Stimulated activated CD8-positive, alpha-beta memory T cell treated with anti-CD3 and anti-CD28 coated beads, Interleukin-12 subunit alpha, Interleukin-12 subunit beta, amount 100 ng/mL, for 4 hours (primary cell): ENCODE measurements around the gene MYRF.

ENCODE experiments used
- DNase-seq: peaks from one replicate; pipeline ENCODE4 v3.0.0-alpha.2; 2020; ENCODE audit warnings: low read depth

MYRF gene

GRCh38 chr11:61760946-61761345 is 8.5 kb downstream of the MYRF start:
- DNase-seq: no peak

GRCh38 chr11:61761440-61762222 is 9.2 kb downstream of the MYRF start:
- no peak for DNase-seq

GRCh38 chr11:61762223-61762615 is 9.8 kb downstream of the MYRF start:
- DNase-seq: no peak

- DNase-seq: no peak
Measured at GRCh38 chr11:61762798-61763197, 10.4 kb downstream of the MYRF start.

GRCh38 chr11:61763930-61764605 is 11.6 kb downstream of the MYRF start:
- no peak for DNase-seq

DNA sequence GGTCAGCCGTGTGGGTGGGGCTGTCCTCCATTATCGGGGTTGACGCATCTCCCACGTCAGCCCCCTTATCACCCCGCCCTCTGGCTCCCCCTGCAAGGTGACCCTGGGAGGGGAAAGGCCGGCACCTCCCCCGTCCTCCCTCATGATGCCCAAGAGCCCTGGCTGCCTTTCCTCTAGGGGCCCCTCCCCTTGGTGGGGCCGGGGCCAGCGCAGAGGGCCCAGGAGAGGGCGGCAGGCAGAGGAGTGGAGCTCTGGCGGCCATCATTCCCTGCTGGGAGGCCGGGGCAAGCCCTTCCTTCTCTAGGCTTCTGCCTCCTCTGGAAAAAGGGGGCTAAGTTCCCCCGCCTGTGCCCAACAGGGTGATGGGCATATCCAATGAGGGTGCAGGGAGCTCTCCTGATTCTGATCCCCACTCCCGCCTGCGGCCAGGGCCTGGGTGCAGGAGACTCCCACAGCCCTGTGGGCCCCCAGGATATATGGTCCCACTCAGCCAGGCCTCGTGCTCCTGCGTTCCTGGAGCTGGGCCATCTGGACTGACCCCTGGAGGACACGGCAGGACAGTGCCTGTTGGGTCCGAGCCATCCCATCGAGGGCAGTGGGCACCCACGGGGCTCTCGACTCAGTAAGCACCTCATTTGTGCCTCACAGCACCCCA is 12.3 kb downstream of the MYRF start:
- DNase-seq: no peak

DNA sequence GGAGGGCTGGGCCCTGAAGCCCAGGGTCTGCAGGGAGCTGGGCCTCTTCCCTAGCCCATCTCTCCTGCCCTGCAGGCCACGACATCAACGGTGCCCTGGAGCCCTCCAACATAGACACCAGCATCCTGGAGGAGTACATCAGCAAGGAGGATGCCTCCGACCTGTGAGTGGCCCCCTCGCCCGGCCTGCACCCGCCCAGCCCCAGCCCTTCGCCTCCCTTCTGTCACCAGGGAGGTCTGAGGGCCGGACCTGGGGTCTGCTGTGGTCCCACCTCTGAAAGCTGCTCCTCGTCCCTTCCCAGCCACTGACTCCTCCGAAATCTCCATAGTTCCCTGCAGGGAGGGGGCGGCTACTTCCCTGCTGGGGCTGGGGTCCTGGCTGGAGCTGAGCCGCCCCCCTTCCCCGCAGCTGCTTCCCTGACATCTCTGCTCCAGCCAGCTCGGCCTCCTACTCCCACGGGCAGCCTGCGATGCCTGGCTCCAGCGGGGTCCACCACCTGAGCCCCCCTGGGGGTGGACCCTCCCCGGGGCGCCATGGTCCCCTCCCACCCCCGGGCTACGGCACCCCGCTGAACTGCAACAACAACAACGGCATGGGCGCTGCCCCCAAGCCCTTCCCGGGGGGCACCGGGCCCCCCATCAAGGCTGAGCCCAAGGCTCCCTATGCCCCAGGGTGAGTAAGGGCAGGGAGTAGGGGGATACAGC is 13.3 kb downstream of the MYRF start:
- DNase-seq: no peak

DNA sequence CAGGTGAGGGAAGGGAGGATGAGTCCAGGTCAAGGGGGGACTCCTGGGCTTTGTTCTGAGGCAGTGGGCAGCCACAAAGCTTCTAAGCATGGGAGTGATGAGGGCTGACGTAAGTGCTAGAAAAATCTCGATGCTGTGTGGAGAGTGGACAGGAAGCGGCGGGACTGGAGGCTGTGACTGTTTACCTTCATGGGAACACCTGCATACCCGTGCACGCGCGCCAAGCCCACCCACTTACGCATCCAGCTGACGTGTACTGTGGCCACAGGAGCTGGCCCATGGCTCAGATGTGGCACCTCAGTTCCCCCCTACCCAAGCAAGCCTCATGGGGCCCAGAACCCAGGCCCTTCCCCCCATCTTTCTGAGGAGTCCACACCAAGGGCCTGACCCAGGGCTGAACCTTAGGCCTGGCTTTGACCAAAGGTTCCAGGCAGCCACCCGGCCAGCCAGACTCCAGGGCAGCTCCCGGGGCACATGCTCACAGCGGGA is 14.0 kb downstream of the MYRF start:
- no peak for DNase-seq

DNA sequence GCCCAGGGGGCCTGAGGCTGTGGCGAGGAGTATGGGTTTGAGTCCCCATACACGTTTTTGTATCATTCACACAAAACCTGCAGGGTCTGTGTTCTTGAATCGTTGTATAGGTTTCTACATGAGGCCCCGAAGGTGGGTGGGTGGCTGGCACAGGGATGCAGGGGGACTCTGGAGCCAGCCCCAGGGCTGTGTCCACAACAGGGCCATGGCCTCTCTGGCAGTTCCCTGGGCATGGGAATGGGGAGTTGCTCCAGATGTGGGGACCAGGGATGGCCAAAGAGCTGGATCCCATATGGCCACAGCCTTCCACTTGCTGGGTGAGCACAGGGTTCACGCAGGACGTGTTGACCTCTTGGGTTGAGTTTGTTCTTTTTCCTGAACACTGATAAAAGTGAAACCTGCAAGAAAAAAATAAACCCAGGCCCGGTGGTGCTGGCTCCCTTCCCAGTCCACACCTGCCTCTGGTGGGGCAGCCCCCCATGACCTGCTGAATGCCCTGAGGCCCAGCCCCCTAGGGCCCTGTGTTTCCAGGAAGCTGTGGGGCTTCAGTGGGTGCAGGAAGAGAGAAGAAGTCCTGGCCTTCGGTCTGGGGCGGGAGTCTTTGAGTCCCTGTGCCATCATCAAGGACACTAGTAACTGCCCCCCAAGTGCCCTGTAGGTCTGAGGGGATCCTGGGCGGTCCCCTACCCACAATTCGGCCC is 16.1 kb downstream of the MYRF start:
- DNase-seq: no peak

- DNase-seq: no peak
Measured at GRCh38 chr11:61769169-61769920, 16.9 kb downstream of the MYRF start.

DNA sequence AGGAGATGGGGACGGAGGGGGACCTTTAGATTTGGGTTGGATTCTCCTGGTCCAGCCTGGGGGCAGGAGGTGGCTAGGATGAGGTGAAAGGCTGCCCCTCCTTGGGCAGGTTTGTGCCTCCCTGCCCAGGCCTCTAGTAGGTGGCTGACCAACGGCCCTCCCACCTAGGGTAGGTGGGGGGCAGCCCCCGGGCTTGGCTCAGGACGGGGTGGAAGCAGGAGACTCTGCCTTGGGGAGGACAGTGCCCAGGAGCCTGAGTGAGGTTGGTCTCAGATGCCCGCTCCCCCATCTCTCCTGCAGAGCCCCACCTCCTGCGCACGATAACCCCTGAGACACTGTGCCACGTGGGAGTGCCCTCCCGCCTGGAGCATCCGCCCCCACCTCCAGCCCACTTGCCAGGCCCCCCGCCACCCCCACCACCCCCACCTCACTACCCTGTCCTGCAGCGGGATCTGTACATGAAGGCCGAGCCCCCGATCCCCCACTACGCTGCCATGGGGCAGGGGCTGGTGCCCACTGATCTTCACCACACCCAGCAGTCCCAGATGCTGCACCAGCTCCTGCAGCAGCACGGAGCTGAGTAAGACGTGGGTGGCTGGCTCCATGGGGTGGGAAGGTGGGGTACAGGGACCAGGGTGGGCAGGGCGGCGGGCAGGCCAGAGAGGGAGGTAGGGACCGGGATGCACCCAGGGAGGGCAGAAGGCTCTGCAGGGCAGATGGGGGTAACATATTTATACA is 17.7 kb downstream of the MYRF start:
- no peak for DNase-seq

GRCh38 chr11:61771195-61771894 is 18.9 kb downstream of the MYRF start:
- no peak for DNase-seq

- no peak for DNase-seq
Measured at GRCh38 chr11:61771985-61772455, 19.6 kb downstream of the MYRF start.

DNA sequence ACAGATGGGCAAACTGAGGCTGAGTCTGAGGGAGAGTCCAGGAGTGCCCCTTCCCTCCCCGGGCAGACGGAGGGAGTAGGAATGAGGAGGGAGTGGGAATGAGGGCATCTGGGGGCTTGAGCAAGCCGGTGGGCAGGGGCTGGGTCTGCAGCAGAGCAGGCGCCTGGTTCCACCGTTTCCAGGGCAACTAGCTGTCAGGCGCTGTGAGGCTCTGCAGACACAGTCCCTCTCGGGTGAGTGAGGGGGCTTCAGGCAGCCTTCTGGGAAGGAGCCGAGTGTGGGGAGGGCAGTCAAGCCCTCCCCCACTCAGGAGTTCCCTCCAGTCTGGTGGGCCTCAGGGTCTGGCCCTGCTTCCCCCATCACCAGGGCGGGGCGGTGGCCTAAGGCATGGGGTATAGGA is 20.9 kb downstream of the MYRF start:
- no peak for DNase-seq

GRCh38 chr11:61773809-61774208 is 21.4 kb downstream of the MYRF start:
- DNase-seq: no peak

- DNase-seq: no peak
Measured at GRCh38 chr11:61774411-61774810, 22.0 kb downstream of the MYRF start.

DNA sequence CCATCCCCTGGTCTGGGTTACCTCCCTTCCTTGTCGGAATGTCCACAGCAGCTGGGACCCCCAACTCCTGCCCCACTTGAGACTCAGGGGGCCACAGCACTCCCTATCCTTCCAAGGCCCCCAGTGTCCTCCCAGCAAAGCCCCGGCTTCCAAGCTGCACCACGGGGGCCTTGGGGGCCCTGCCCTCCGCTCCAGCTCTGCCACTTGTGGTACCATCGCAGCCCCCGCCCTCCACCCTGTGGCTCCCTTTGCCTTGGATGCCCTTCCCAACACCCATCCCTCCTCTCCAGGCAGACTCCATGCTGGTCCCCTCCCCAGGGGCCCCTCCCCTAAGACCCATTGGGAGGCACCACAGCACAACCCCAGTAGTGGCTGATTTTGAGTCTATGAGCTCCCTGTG is 22.7 kb downstream of the MYRF start:
- no peak for DNase-seq

DNA sequence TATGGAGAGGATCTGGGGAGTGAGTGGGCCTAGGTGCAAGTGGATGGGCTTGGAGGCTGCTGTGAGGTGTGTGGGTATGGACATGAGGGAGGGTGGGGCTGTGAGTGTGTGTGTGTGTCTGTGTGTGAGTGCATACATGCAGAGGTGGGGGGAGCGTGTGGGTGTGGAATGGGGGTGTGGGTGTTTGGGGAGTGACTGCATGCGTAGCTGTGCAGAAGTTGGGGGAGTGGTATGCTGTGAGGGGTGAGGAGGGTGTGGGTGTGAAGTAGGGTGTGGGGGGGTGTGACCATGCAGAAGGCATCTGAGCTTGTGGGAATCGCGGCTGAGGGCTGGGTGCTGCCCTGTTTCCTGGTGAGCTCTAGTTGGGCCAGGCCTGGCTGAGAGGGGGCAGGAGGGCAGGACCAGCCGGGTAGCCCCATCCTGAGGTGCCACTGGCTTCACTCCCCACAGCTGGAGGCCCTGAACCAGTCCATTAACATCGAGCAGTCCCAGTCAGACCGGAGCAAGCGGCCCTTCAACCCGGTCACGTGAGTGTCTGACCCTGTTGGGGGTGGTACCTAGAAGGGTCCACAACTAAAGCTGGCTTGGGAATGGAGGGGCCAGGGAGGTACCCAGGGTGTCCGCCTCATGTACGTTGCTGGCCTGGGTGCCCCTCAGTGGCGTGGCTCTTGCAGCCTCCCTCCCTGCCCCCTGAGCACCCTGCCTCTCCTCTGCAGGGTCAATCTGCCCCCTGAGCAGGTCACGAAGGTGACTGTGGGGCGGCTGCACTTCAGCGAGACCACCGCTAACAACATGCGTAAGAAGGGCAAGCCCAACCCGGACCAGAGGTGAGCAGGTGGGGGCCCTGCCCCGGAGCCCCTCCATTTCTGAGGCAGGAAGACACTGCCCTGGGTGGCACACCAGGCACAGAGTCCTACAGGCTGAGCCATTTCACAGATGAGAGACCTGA is 23.4 kb downstream of the MYRF start:
- DNase-seq: no peak
